HG03378 (cell line): ENCODE results near the gene LY6G6F.
"Not testable (repeated sequence)": the region's sequence is repeated elsewhere in the genome, so short reads cannot be mapped to it uniquely, and the experiment has no call there.

ENCODE experiments used
- ATAC-seq: cut with Tn5 transposase; IDR thresholded peaks from one replicate; pipeline ENCODE4 v1.9.1; 2021; ENCODE audit warnings: mild to moderate bottlenecking, moderate library complexity; ENCODE audit not compliant: unreplicated experiment

The LY6G6F gene

GRCh38 chr6:31701666-31702404 lies 4.8 kb upstream of the LY6G6F start:
- ATAC-seq: no peak

- ATAC-seq: no peak
These were observed 4.3 kb upstream of the LY6G6F start for GRCh38 chr6:31702405-31702818.

DNA sequence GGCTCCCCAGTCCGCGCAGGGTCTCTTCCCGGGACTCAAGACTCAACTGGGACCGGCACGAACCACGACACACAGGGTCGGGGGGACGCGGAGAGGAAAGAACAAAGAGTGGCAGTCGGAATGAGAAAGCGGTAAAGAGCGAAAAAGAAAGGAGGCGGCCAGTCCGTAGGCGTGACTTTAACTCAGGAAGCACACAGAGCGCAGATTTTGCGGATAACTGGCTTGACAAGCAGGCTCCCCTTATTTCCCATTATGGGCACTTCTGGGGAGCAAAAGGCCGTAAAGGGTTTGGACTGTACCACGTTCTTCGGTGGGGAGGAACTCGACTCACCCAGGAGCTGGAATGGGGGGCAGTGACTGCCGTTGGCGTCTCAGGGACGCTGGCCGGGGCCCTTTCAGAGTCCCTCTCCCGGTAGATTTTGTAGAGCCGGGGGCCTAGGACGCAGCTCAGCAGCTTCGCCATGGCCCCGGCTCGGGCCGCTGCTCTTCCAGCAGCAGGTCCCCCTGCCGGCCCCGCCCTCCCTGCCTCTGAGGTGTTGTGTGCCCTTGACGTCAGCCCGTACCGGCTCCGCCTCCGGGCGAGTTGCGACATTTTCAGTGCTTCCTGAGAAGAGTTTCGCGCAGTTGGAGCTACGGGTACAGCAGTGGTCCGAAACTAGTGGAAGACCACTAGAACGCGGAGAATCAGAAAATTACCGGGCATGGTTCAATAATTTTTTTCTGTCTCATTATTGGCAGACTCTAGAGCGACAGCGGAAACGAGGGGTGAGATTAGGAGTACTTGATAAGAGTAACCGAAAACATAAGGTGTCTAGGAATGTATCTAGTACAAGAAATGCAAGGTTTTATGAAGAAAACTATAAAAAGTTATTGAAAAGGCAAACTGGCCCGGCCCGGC lies 3.6 kb upstream of the LY6G6F start, which contains the start of gene ABHD16A:
Gene ABHD16A (minus strand): TSS at position 506 of the 898 bp plus-strand sequence. CDS start 43 bp downstream, at position 463.
- peak; percentile 80 for ATAC-seq

GRCh38 chr6:31705931-31706330 lies 735 bp upstream of the LY6G6F start:
- no peak for ATAC-seq

DNA sequence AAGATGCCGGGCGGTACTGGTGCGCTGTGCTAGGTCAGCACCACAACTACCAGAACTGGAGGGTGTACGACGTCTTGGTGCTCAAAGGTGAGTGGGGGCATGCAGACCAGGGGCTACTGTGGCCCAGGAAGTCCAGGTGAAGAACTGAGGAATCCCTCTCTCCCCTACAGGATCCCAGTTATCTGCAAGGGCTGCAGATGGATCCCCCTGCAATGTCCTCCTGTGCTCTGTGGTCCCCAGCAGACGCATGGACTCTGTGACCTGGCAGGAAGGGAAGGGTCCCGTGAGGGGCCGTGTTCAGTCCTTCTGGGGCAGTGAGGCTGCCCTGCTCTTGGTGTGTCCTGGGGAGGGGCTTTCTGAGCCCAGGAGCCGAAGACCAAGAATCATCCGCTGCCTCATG lies 1.0 kb downstream of the LY6G6F start:
- ATAC-seq: no peak

GRCh38 chr6:31708224-31708623 lies 1.6 kb downstream of the LY6G6F start:
- ATAC-seq: no peak

DNA sequence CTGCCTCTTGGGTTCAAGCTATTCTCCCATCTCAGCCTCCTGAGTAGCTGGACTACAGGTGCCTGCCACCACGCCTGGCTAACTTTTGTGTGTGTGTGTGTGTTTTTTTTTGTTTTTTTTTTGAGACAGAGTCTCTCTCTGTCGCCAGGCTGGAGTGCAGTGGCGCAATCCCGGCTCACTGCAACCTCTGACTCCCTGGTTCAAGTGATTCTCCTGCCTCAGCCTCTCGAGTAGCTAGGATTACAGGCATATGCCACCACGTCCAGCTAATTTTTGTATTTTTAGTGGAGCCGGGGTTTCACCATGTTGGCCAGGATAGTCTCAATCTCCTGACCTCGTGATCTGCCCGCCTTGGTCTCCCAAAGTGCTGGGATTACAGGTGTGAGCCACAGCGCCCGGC lies 2.5 kb downstream of the LY6G6F start:
- not testable (repeated sequence) for ATAC-seq

- ATAC-seq: no peak
These were observed 4.0 kb downstream of the LY6G6F start for GRCh38 chr6:31710523-31711219.

- ATAC-seq: no peak
These were observed 4.6 kb downstream of the LY6G6F start for GRCh38 chr6:31711233-31711632.

- no peak for ATAC-seq
These were observed 5.6 kb downstream of the LY6G6F start for GRCh38 chr6:31712296-31712695.

GRCh38 chr6:31713465-31713864 lies 6.8 kb downstream of the LY6G6F start:
- no peak for ATAC-seq

DNA sequence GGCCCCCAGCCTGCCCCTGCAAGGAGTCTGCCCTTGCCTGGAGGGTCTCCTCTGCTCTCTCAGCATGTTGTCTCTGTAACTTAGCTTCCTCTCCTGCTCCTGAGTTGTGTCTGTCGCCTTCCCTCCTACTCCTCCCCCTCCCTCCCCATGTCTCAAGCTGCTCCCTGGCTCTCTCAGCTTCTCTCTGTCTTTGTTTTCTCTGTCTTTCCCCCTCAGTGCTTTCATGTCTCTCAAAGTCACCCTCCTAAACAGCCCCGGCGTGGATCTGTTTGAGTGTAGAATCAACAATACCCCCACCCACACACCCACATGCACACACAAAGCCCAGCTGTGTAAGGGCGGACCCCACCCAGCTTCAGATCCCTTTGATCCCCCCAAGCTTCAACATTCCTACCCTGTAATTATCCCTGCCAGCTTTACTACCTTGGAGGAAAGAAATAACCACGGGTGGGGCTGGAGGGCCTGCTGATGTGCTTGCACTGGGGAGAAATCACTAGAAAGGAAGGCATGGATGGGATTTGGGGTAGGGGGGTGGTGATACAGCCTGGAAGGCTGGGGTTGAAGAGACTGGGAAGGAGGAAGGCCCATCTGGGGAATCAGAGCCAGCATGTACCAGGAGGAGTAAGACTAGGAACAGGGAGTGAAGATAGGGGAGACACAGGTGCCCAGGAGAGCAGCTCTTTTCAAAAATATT lies 7.5 kb downstream of the LY6G6F start:
- no peak for ATAC-seq

GRCh38 chr6:31715022-31715958 lies 8.6 kb downstream of the LY6G6F start, which contains the start of gene LY6G6D:
Gene LY6G6D (plus strand): TSS chr6:31715348. CDS start chr6:31715356, 8 bp downstream.
- no peak for ATAC-seq

- ATAC-seq: no peak
These were observed 11.0 kb downstream of the LY6G6F start for GRCh38 chr6:31717499-31718222.

DNA sequence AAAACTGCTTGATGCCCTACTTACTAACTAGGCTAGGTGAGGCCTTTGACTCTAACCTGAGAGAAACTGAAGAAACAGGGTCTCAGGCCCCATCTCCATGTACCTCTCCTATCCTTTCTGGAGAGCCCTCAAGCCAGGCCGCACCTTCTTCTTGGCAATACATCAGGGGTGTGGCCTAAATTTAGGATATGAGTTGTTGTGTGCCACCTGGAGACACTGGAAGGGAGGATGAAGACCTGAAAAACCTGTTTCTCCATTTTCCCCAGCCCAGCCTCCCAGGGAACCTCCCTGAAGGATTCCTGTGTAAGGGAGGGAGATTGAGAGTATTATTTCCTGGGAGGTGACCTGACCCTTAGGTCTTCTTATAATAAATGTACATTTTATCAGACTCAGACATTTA lies 11.6 kb downstream of the LY6G6F start:
- ATAC-seq: no peak

GRCh38 chr6:31719001-31719400 lies 12.3 kb downstream of the LY6G6F start:
- ATAC-seq: no peak

- ATAC-seq: no peak
These were observed 13.6 kb downstream of the LY6G6F start for GRCh38 chr6:31720196-31720770.

GRCh38 chr6:31721351-31722020 lies 14.8 kb downstream of the LY6G6F start, which contains the start of gene LY6G6C:
Gene LY6G6C (minus strand): TSS chr6:31721746. CDS start chr6:31721679, 67 bp downstream.
- no peak for ATAC-seq
